GM23248 (cell line): ENCODE measurements around the gene FHOD1. TPM values are rescaled to one million over a fixed set of nuclear protein-coding genes. Genes with fewer than 3 reads are reported as not detected.
A peak's percentile ranks its signal among the peaks of the same experiment; 100 is the strongest.

Experiments used
- DNase-seq: peaks from one replicate; pipeline ENCODE4 v3.0.0-alpha.2; 2015
- H2AFZ ChIP-seq: fragments of 200-600 bp; sonication (generic); 2 replicates; pipeline ENCODE4 v1.6.1; 2016; ENCODE audit warnings: antibody characterized with exemption
- H3F3A ChIP-seq: fragments of 200-600 bp; sonication (generic); 2 replicates; pipeline ENCODE4 v1.6.1; 2016; ENCODE audit warnings: mild to moderate bottlenecking, antibody characterized with exemption, mixed run types; ENCODE audit not compliant: insufficient read depth
- H3K27ac ChIP-seq: fragments of 200-600 bp; sonication (generic); 2 replicates; pipeline ENCODE4 v1.5.1; 2016; ENCODE audit warnings: mild to moderate bottlenecking
- H3K27me3 ChIP-seq: fragments of 200-600 bp; sonication (generic); replicated peaks from 2 replicates; pipeline ENCODE4 v1.6.1; 2016; ENCODE audit warnings: mild to moderate bottlenecking; ENCODE audit not compliant: insufficient read depth
- H3K36me3 ChIP-seq: fragments of 200-600 bp; sonication (generic); 2 replicates; pipeline ENCODE4 v1.6.1; 2016; ENCODE audit warnings: low read depth, mild to moderate bottlenecking
- H3K4me1 ChIP-seq: fragments of 200-600 bp; sonication (generic); 2 replicates; pipeline ENCODE4 v1.6.1; 2016; ENCODE audit warnings: mild to moderate bottlenecking; ENCODE audit not compliant: insufficient read depth
- H3K4me2 ChIP-seq: fragments of 200-600 bp; sonication (generic); one replicate; pipeline ENCODE4 v1.6.1; 2016; ENCODE audit warnings: mild to moderate bottlenecking; ENCODE audit not compliant: unreplicated experiment
- H3K4me3 ChIP-seq: fragments of 200-600 bp; sonication (generic); 2 replicates; pipeline ENCODE4 v1.5.1; 2016; ENCODE audit warnings: mild to moderate bottlenecking
- H3K79me2 ChIP-seq: fragments of 200-600 bp; sonication (generic); 2 replicates; pipeline ENCODE4 v1.6.1; 2016; ENCODE audit warnings: mild to moderate bottlenecking; ENCODE audit not compliant: insufficient read depth
- H3K9ac ChIP-seq: fragments of 200-600 bp; sonication (generic); 2 replicates; pipeline ENCODE4 v1.6.1; 2016; ENCODE audit warnings: mild to moderate bottlenecking
- H3K9me2 ChIP-seq: fragments of 200-600 bp; sonication (generic); 2 replicates; pipeline ENCODE4 v1.6.1; 2016; ENCODE audit warnings: mixed run types, mild to moderate bottlenecking, moderate library complexity; ENCODE audit not compliant: insufficient read depth
- H3K9me3 ChIP-seq: fragments of 200-600 bp; sonication (generic); one replicate; pipeline ENCODE4 v1.6.1; 2017; ENCODE audit warnings: low read depth
- H4K20me1 ChIP-seq: fragments of 200-600 bp; sonication (generic); 2 replicates; pipeline ENCODE4 v1.6.0; 2016; ENCODE audit not compliant: insufficient read depth
- EZH2 ChIP-seq: fragments of 200-600 bp; sonication (generic); IDR thresholded peaks from 2 replicates; pipeline ENCODE4 v1.6.1; 2018; ENCODE audit warnings: antibody characterized with exemption, mild to moderate bottlenecking; ENCODE audit not compliant: insufficient read depth, poor library complexity, severe bottlenecking
- EZH2phosphoT487 ChIP-seq: fragments of 200-600 bp; sonication (generic); IDR thresholded peaks from 2 replicates; pipeline ENCODE4 v1.6.1; 2018; ENCODE audit warnings: antibody characterized with exemption, moderate library complexity, mild to moderate bottlenecking, low read depth; ENCODE audit not compliant: insufficient read depth
- WGBS, 2 experiments: methylation state at CpG; one replicate each; pipeline ENCODE4 v1.1.6; 2015 to 2017; ENCODE audit warnings: low lambda C conversion rate in 2 of 2, low coverage in 1 of 2; ENCODE audit errors: missing lambda C conversion rate in 2 of 2; 5-methylcytosine and 5-hydroxymethylcytosine counted together
- in situ Hi-C: fragments of 300-500 bp; cut with MboI; formaldehyde crosslinking; loops from 2 replicates; pipeline ENCODE4 v1.15.0; 2020
- polyA plus RNA-seq: library from polyadenylated mRNA; unstranded; fragments of >200 nt; fragmentation: Nextera tagmentation; extraction: Ambion mirVana; gene quantifications from 2 replicates; pipeline ENCODE4 v1.2.1, GENCODE V29; 2016
- total RNA-seq: library from RNA; depleted of rRNA; stranded (reverse); fragments of >200 nt; shearing (Covaris generic); gene quantifications from 2 replicates; pipeline ENCODE4 v1.2.3, GENCODE V29; 2014

The FHOD1 gene
- total and polyA plus RNA-seq, 2 experiments from 2014 or later, result 9.3 to 14.9 TPM

- no peak overlapping the region for H3K4me2 ChIP-seq
- H3K9me3 ChIP-seq, result no peaks in the 10 kb centered on the region
- H3K79me2 ChIP-seq, result peaks cover 12% of the 10 kb centered on the region
- TF ChIP-seq EZH2, result no peak
- no peak for TF ChIP-seq EZH2phosphoT487
- H4K20me1 ChIP-seq, result no peaks in the 10 kb centered on the region
- H3K4me1 ChIP-seq, result peaks cover 24% of the 10 kb centered on the region
- in situ Hi-C loops, result no loop called here
- WGBS, 2 experiments, result 11 to 15% methylated on average over 38 to 43 of the region's 43 CpGs
- H3K36me3 ChIP-seq, result no peaks in the 10 kb centered on the region
- H2AFZ ChIP-seq, result no peak overlapping the region
- no peak overlapping the region for H3K27ac ChIP-seq
- 0 out of 2 replicates have a peak overlapping the region, but pooled peaks have one; percentile 21 for H3K4me3 ChIP-seq
- H3K9me2 ChIP-seq, result no peaks in the 10 kb centered on the region
- H3K9ac ChIP-seq, result no peak overlapping the region
- DNase-seq, result peak; percentile 96
- H3F3A ChIP-seq, result peaks cover 18% of the 10 kb centered on the region
- no peaks in the 10 kb centered on the region for H3K27me3 ChIP-seq
Observed at GRCh38 chr16:67184995-67185650, 62.2 kb downstream of the FHOD1 start.

DNA sequence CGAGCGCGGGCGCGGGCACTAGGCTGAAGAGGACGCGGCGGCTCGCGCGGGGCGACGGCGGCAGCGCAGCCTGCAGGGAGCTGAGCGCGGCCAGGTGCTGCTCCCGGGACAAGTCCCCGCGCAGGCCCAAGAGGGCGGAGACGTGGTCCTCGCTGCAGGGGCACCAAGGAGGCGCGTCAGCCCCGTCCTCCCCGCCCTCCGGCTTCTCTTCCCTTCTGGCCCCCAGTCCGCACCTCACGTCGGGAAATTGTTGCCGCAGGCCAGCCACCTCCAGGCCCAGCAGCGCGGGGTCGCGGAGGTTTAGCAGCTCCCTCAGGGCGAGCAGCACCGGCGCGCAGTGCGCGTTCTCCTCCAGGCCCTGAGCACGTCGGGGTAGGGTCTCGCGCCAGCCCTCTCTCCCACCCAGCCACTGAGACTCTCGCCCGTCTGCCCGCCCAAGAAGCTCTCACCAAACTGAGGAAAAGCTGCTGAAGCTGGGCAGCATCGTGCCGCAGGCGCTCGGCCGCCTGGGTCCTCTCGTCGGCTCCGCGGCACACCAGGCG is 62.8 kb downstream of the FHOD1 start:
- peaks cover 18% of the 10 kb centered on the region for H3F3A ChIP-seq
- peak overlapping the region; percentile 73 for H3K4me2 ChIP-seq
- WGBS, 2 experiments, result 9 to 11% methylated on average over 42 to 59 of the region's 59 CpGs
- H3K79me2 ChIP-seq, result peaks cover 12% of the 10 kb centered on the region
- TF ChIP-seq EZH2phosphoT487 (no peak), EZH2 (no peak)
- peak overlapping the region; percentile 79 for H3K4me3 ChIP-seq
- H3K9me3 ChIP-seq, result no peaks in the 10 kb centered on the region
- no peaks in the 10 kb centered on the region for H3K36me3 ChIP-seq
- no peak for DNase-seq
- in situ Hi-C loops, result no loop called here
- H3K27me3 ChIP-seq, result no peaks in the 10 kb centered on the region
- peak overlapping the region; percentile 81 for H3K9ac ChIP-seq
- peak overlapping the region; percentile 69 for H2AFZ ChIP-seq
- no peaks in the 10 kb centered on the region for H4K20me1 ChIP-seq
- H3K4me1 ChIP-seq, result peaks cover 24% of the 10 kb centered on the region
- H3K27ac ChIP-seq, result peak overlapping the region; percentile 82; the same call in 1 of the 2 replicates
- no peaks in the 10 kb centered on the region for H3K9me2 ChIP-seq

DNA sequence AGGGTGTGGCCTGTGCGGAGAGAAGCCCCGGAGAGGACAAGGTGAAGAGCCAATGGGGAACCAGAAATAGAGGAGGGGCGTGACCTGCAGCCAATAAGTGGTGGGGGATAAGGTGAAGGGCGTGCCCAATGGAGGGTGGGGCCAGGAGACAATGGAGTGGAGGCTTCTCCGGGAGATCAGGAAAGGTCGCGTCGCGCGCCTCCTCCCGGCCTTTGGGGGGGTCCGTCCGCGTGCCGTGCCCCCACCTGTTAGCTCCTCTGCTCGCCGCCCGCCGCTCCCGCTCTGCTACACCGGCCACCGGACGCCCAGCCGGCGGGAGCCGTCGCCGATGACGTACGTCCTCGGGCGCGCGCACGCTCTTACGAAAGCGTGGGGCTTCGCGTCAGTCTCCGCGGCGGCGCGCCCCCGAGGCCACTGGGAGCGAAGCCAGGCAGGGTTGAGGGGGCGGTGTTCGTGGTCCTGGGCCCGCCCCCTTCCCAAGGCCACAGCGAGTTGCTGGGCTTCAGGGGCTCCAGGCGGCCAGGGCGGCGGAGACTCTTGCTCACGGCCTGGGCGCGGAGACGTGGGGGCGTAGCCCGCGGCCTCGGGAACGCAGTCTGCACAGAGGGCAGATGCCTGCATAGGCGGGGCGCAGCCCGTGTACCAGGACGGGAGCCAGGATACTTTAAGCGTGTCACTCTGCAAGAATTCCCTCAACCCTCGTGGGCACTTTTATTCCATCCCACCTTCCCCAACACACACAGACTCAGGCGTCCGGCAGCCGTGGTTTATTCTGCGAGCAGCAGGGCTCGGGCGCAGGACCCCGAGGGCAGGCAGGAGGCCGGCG is 63.4 kb downstream of the FHOD1 start, which contains the start of gene MATCAP1:
TSS of gene MATCAP1 (minus strand) at position 337 of the 826 bp plus-strand sequence. CDS start 3,353 bp downstream, outside the sequence.
- DNase-seq, result peak; percentile 98
- peak within 1 kb of the TSS; percentile 79 for H3K4me3 ChIP-seq
- peaks cover 24% of the 10 kb centered on the region for H3K4me1 ChIP-seq
- WGBS, 2 experiments, result 1% methylated on average over 67 to 76 of the region's 77 CpGs
- no peaks in the 10 kb centered on the region for H3K36me3 ChIP-seq
- in situ Hi-C loops, result no loop called here
- peaks cover 12% of the 10 kb centered on the region for H3K79me2 ChIP-seq
- H3K9me3 ChIP-seq, result no peaks in the 10 kb centered on the region
- H3K9me2 ChIP-seq, result no peaks in the 10 kb centered on the region
- H3K4me2 ChIP-seq, result peak within 1 kb of the TSS; percentile 73
- peak within 1 kb of the TSS; percentile 69 for H2AFZ ChIP-seq
- H3K27ac ChIP-seq, result peak within 1 kb of the TSS; percentile 82
- TF ChIP-seq EZH2 (no peak), EZH2phosphoT487 (no peak)
- H3K27me3 ChIP-seq, result no peaks in the 10 kb centered on the region
- H3F3A ChIP-seq, result peaks cover 18% of the 10 kb centered on the region
- no peaks in the 10 kb centered on the region for H4K20me1 ChIP-seq
- H3K9ac ChIP-seq, result peak within 1 kb of the TSS; percentile 81

GRCh38 chr16:67183284-67183626 is 64.0 kb downstream of the FHOD1 start:
- in situ Hi-C loops, result no loop called here

More at GRCh38 chr16:67183284-67183626, 64.0 kb downstream of the FHOD1 start:
- no peak for TF ChIP-seq EZH2
- Histone ChIP-seq H3K27me3 (no peaks in the 10 kb centered on the region), H3K4me1 (peaks cover 24% of the 10 kb centered on the region), H3K4me2 (peak overlapping the region; percentile 73), H3K9ac (peak overlapping the region; percentile 81), H2AFZ (peak overlapping the region; percentile 69), H3K79me2 (peaks cover 12% of the 10 kb centered on the region), H3F3A (peaks cover 18% of the 10 kb centered on the region), H3K9me2 (no peaks in the 10 kb centered on the region), H4K20me1 (no peaks in the 10 kb centered on the region), H3K27ac (peak overlapping the region; percentile 82), H3K4me3 (peak overlapping the region; percentile 79), H3K36me3 (no peaks in the 10 kb centered on the region), H3K9me3 (no peaks in the 10 kb centered on the region)
- WGBS, 2 experiments, result 1 to 5% methylated on average over 11 of the region's 11 CpGs
- DNase-seq, result no peak
